GM19238 (cell line): Measurements from ENCODE around the gene ZNF470.
A peak's percentile ranks its signal among the peaks of the same experiment; 100 is the strongest.

Experiments used
- DNase-seq: peaks from one replicate; pipeline ENCODE4 v3.0.0; 2011; ENCODE audit warnings: low spot score; ENCODE audit not compliant: insufficient read length

Gene ZNF470

GRCh38 chr19:56567274-56568120 lies at the start of gene ZNF470:
Gene ZNF470, plus strand, starts transcription at chr19:56567468. Its CDS starts 2,844 bp downstream, at chr19:56570312.
- peak; percentile 78 for DNase-seq

- no peak for DNase-seq
Observed at GRCh38 chr19:56525214-56525860, 41.9 kb upstream of the ZNF470 start.

DNA sequence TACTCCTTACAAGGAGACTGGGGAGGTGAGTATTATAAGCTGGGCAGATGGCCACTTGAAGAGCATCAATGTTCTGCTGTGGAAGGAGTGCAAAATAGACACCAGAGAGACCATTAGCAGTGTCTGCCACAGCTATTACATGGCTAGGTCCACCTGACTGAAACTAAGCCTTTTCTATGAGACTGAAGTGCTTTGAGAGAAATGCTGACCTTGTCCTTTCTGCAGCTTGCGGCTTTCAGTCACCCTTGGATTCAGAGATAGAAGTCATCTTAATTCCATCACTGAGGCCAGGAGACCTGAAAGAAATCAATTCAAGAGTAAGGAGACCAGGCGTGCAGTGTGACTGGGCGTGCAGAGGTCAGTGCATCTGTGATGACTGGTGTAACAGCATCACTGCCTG lies 29.8 kb upstream of the ZNF470 start:
- no peak for DNase-seq

GRCh38 chr19:56538254-56538760 lies 29.0 kb upstream of the ZNF470 start:
- peak; percentile 56 for DNase-seq

GRCh38 chr19:56538761-56539263 lies 28.5 kb upstream of the ZNF470 start, which contains the start of gene ZFP28:
Gene ZFP28, plus strand, starts transcription at chr19:56538948. Its CDS starts 71 bp downstream, at chr19:56539019.
- DNase-seq, result peak; percentile 9

GRCh38 chr19:56543776-56544175 lies 23.5 kb upstream of the ZNF470 start:
- DNase-seq, result no peak

DNA sequence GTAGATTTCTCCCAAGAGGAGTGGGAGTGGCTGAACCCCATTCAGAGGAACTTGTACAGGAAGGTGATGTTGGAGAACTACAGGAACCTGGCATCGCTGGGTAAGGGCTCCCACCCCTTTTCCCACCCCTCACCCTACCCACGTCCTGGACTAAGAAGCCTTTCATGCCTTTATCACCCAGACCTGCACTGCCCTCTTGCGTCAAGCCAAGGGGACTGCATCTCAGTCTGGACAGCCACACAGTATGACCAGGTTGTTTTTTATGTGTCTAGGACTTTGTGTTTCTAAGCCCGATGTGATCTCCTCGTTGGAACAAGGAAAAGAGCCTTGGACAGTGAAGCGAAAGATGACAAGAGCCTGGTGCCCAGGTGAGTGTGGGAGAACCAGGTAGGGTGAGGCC lies 19.7 kb upstream of the ZNF470 start:
- no peak for DNase-seq

DNA sequence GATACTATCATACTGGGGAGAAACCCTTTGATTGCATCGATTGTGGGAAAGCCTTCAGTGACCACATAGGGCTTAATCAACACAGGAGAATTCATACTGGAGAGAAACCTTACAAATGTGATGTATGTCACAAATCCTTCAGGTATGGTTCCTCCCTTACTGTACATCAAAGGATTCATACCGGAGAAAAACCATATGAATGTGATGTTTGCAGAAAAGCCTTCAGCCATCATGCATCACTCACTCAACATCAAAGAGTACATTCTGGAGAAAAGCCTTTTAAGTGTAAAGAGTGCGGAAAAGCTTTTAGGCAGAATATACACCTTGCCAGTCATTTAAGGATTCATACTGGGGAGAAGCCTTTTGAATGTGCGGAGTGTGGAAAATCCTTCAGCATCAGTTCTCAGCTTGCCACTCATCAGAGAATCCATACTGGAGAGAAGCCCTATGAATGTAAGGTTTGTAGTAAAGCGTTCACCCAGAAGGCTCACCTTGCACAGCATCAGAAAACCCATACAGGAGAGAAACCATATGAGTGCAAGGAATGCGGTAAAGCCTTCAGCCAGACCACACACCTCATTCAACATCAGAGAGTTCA lies 12.9 kb upstream of the ZNF470 start:
- no peak for DNase-seq

GRCh38 chr19:56562766-56563165 lies 4.5 kb upstream of the ZNF470 start:
- DNase-seq, result no peak

- DNase-seq, result peak; percentile 6
Observed at GRCh38 chr19:56566904-56567273, 379 bp upstream of the ZNF470 start.

- DNase-seq, result no peak
Observed at GRCh38 chr19:56572589-56572988, 5.3 kb downstream of the ZNF470 start.

DNA sequence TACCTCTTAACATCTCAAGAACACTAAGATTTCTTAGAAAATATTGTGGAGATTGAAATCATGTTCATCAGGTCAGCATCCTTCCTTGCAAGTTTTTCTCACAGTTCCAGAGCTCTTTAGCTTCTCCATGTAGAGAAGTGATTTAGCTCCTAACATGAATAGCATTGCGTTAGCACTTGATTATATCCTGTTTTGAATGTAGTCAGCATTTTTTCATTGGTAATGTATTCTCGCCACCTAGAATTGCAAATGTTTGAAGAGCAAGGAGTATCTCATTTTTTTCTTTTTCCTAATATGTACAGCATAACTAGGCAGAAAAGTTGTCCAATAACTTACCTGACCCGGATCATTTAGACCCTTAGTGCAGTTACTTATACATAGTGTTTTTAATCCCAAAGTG lies 6.6 kb downstream of the ZNF470 start:
- no peak for DNase-seq

DNA sequence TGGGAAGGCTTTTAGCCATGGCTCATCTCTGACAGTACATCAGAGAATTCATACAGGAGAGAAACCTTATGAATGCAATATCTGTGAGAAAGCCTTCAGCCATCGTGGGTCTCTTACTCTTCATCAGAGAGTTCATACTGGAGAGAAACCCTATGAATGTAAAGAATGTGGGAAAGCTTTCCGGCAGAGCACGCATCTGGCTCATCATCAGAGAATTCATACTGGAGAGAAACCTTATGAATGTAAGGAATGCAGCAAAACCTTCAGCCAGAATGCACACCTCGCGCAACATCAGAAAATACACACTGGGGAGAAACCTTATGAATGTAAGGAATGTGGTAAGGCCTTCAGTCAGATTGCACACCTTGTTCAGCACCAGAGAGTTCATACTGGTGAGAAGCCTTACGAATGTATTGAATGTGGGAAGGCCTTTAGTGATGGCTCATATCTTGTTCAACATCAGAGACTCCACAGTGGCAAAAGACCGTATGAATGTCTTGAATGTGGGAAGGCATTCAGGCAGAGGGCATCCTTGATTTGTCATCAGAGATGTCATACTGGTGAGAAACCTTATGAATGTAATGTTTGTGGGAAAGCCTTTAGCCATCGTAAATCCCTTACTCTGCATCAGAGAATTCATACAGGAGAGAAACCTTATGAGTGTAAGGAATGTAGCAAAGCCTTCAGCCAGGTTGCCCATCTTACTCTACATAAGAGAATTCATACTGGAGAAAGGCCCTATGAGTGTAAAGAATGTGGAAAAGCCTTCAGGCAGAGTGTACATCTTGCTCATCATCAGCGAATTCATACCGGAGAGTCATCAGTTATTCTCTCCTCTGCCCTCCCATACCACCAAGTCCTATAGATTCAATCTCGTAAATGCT lies 10.7 kb downstream of the ZNF470 start:
- no peak for DNase-seq

DNA sequence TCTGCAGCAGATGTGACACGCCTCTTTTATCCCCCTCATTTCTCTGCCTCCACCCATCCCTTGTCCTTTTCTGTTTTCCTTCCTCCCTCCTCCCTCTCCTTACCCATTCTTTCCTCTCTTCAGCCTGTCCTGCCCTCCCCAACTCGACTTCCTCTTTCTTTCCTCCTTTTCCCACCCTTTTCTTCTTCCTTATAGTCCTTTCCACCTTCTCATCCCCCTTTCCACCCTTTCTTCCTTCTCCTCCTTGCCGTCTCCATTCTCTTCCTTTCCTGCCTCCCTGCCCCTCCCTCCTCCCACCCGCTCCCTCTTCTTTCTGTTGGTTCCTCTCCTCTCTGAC lies 27.1 kb downstream of the ZNF470 start:
- no peak for DNase-seq

- peak; percentile 92 for DNase-seq
Observed at GRCh38 chr19:56594783-56595547, 27.7 kb downstream of the ZNF470 start, which contains the start of gene ZNF71. Gene ZNF71, plus strand, starts transcription at chr19:56595302. Its CDS starts 6,257 bp downstream, at chr19:56601559.

DNA sequence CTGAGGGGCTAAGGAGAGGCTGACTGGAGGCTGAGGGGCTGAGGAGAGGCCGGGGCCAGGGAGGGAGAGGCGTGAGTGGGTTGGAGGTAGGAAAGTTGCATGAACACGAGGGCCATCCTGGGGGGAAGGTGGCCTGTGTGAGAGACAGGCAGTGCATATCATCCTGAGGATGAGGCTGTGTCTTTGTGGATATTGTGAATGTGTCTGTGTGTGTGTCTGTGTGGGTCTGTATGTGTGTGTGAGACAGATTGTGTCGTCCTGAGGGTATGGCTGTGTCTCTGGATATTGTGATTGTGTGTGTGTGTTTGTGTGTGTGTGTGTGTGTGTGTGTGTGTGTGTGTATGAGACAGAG lies 28.3 kb downstream of the ZNF470 start:
- DNase-seq, result no peak

DNA sequence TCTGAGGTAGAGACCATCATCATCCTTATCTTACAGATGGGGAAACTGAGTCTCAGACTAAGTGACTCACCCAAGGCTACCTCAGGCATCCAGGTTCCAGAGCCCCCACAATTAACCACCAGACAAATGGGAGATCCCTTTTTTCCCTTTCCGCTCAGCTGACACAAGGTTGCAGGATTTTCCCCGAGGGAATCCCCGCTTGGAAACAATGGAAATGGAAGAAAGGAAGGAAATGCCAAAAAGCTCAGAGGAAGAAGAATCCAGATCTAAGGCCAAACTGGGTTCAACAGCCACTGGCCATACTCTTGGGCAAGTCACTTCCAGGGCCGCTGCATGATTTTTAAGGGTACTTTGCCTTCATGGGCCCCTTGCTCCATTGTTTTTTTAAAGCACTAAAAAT lies 29.4 kb downstream of the ZNF470 start:
- no peak for DNase-seq

- DNase-seq, result no peak
Observed at GRCh38 chr19:56597696-56598095, 30.4 kb downstream of the ZNF470 start.

GRCh38 chr19:56601375-56601774 lies 34.1 kb downstream of the ZNF470 start:
- DNase-seq, result no peak

GRCh38 chr19:56603829-56604228 lies 36.6 kb downstream of the ZNF470 start:
- DNase-seq, result no peak
